Heart left ventricle (tissue), 16 donors: Measurements from ENCODE around the gene CHKA. TPM values are rescaled to one million over a fixed set of nuclear protein-coding genes. Genes with fewer than 3 reads are reported as not detected.
A peak's percentile ranks its signal among the peaks of the same experiment; 100 is the strongest.

Experiments
- ATAC-seq, 4 donors: fragments of 200-7000 bp; cut with Tn5 transposase; one replicate each; pipeline ENCODE4 v1.9.1; 2020 to 2022; ENCODE audit warnings: moderate library complexity in 4 of 4, mild to moderate bottlenecking in 3 of 4, moderate number of reproducible peaks in 1 of 4
- DNase-seq, 5 donors: peaks; one replicate each; pipeline ENCODE4 v3.0.0-alpha.2; 2020
- H3K27ac ChIP-seq, 12 donors: fragments of 200-600 bp; sonication (generic) in 4 of 12; one replicate each; pipeline versions ENCODE4 v1.5.0 to v1.8.0; 2016 to 2022; ENCODE audit warnings: mild to moderate bottlenecking in 2 of 12
- H3K27me3 ChIP-seq, 9 donors: fragments of 200-600 bp; sonication (generic) in 2 of 9; one replicate each; pipeline versions ENCODE4 v1.5.1 to v1.8.0; 2016 to 2022; ENCODE audit warnings: mild to moderate bottlenecking in 3 of 9
- H3K36me3 ChIP-seq, 9 donors: fragments of 200-600 bp; sonication (generic) in 2 of 9; one replicate each; pipeline versions ENCODE4 v1.5.0 to v1.8.0; 2018 to 2022; ENCODE audit warnings: mild to moderate bottlenecking in 2 of 9
- H3K4me1 ChIP-seq, 12 donors: fragments of 200-600 bp; sonication (generic) in 4 of 12; one replicate each; pipeline versions ENCODE4 v1.5.0 to v1.8.0; 2016 to 2022; ENCODE audit warnings: mild to moderate bottlenecking in 3 of 12
- H3K4me3 ChIP-seq, 12 donors: fragments of 200-600 bp; sonication (generic) in 4 of 12; one replicate each; pipeline versions ENCODE4 v1.5.0 to v1.8.0; 2017 to 2022; ENCODE audit warnings: mild to moderate bottlenecking in 9 of 12, moderate library complexity in 4 of 12
- H3K9me3 ChIP-seq, 12 donors: fragments of 200-600 bp; sonication (generic) in 4 of 12; one replicate each; pipeline versions ENCODE4 v1.5.0 to v1.8.0; 2016 to 2022; ENCODE audit warnings: mild to moderate bottlenecking in 1 of 12
- POLR2A ChIP-seq, 2 donors: fragments of 450-650 bp; IDR thresholded peaks; one replicate each; pipeline ENCODE4 v1.6.1; 2017; ENCODE audit warnings: antibody characterized with exemption in 2 of 2, mild to moderate bottlenecking in 2 of 2, moderate library complexity in 2 of 2
- WGBS, 4 donors: extraction: QIAGEN DNeasy Blood & Tissue Kit in 2 of 4; methylation state at CpG; one replicate each; pipeline versions ENCODE4 v1.1.5 to v1.1.7; 2013 to 2018; 5-methylcytosine and 5-hydroxymethylcytosine counted together
- intact Hi-C, 10 donors: fragments of 100-400 bp; cut with DNase I; formaldehyde crosslinking; loops; one replicate each; pipeline versions ENCODE4 v1.11.1 to v1.14.2; 2022
- polyA plus RNA-seq, 2 donors: library from polyadenylated mRNA; stranded (reverse); fragments of 200-250 nt; gene quantifications; one replicate each; pipeline ENCODE4 v1.2.3, GENCODE V29; 2013
- total RNA-seq, 9 donors: library from RNA; depleted of rRNA in 2 of 9; stranded (reverse); fragments of >200 nt in 2 of 9; fragmentation: NEBNext Ultra II Directional in 3 of 9; extraction: Animal tissue kit (Norgen Biotek cat#: 25700) in 3 of 9; gene quantifications; one replicate each; pipeline versions ENCODE4 v1.1.0 to v1.2.4, GENCODE V29; 2016 to 2023
- TF ChIP-seq, protein P1 (sequence below), 12 donors: fragments of 200-600 bp; sonication (generic) in 4 of 12; IDR thresholded peaks; one replicate each; pipeline versions ENCODE4 v1.5.0 to v1.8.0; 2018 to 2022; ENCODE audit warnings: antibody characterized with exemption in 12 of 12, mild to moderate bottlenecking in 5 of 12
- donor health status: ischemic (EF 13 %, LVEDD 7.1; RV severe dilation, severe dysfunction).
- donor health status: healthy with polysubstance abuse.
- donor health status: DM: no; HTN: yes; CAD: no.
- donor health status: DM: no; HTN: no; CAD: no.
- donor health status: ischemic (EF 25% LVEDD 6.9; RV normal size, moderate dysfunction).
- donor health status: ischemic (EF 25% LVEDD 5.7; RV mildly dilated, moderate dysfunction).
- donor health status: healthy.
- donor health status: DM: yes; HTN: yes; CAD: no.
- donor health status: ischemic (EF 35%, LVEDD 5.7; RV mildly dilated, moderate dysfunction).
- donor health status: nonischemic (EF 11% LVEDD 7.7; RV severe dilation, severe dysfunction).
- donor health status: DM: yes; HTN: yes; CAD: no.
- donor health status: PGD.
- donor health status: ischemic (EF 29% LVEDD 5.4; RV normal size, mild dysfunction).
- donor health status: nonischemic (EF 23%, LVEDD 6.1; RV moderate dilation, normal function).

Gene CHKA
- total and polyA plus RNA-seq, 11 donors: 6.1 to 22.9 (median 9.1) TPM

DNA sequence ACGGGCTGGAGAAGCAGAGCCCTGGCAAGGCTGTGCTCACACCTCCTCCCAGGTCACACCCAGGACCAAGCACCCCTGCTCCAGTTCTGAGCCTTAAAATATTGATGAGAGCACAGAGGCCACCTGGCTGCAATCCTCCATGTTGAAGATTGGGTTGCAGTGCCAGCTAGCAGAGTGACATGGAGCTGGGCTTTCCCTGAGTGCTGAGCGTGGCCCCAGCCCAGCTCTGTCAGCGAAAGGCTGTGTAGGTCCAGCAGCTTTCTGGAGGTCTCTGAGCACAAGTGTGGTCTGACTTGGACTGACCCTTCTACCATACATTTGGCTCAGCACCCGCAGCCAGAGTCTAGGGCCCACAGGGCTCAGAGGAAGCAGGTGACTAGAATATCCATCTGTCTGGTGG lies 4.0 kb upstream of the CHKA start:
- DNase-seq (no peak), ATAC-seq (no peak)
- peaks cover 0 to 33% (median 19%) of the 10 kb centered on the region in 12 donors for H3K4me1 ChIP-seq
- no peak for TF ChIP-seq POLR2A (IDR thresholded peaks at IDR 0.05)
- TF ChIP-seq, protein P1, sequence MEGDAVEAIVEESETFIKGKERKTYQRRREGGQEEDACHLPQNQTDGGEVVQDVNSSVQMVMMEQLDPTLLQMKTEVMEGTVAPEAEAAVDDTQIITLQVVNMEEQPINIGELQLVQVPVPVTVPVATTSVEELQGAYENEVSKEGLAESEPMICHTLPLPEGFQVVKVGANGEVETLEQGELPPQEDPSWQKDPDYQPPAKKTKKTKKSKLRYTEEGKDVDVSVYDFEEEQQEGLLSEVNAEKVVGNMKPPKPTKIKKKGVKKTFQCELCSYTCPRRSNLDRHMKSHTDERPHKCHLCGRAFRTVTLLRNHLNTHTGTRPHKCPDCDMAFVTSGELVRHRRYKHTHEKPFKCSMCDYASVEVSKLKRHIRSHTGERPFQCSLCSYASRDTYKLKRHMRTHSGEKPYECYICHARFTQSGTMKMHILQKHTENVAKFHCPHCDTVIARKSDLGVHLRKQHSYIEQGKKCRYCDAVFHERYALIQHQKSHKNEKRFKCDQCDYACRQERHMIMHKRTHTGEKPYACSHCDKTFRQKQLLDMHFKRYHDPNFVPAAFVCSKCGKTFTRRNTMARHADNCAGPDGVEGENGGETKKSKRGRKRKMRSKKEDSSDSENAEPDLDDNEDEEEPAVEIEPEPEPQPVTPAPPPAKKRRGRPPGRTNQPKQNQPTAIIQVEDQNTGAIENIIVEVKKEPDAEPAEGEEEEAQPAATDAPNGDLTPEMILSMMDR (IDR thresholded peaks at IDR 0.05): no peak
- H3K36me3 ChIP-seq: no peaks in the 10 kb centered on the region
- peak overlapping the region in 1 of 12 donors; percentile 44 for H3K27ac ChIP-seq
- H3K9me3 ChIP-seq: no peaks in the 10 kb centered on the region
- intact Hi-C loops: loop anchor here in 2 of 10 donors (10.0 kb wide), 1 partner anchor 90 kb away; the partner anchor contains the start of genes NDUFS8 (in 2 of the 2) and TCIRG1 (in 2 of the 2)
- no peak overlapping the region for H3K4me3 ChIP-seq
- WGBS, 4 donors: 56 to 100% (median 72%) methylated on average over 2 to 4 of the region's 4 CpGs
- no peaks in the 10 kb centered on the region for H3K27me3 ChIP-seq

DNA sequence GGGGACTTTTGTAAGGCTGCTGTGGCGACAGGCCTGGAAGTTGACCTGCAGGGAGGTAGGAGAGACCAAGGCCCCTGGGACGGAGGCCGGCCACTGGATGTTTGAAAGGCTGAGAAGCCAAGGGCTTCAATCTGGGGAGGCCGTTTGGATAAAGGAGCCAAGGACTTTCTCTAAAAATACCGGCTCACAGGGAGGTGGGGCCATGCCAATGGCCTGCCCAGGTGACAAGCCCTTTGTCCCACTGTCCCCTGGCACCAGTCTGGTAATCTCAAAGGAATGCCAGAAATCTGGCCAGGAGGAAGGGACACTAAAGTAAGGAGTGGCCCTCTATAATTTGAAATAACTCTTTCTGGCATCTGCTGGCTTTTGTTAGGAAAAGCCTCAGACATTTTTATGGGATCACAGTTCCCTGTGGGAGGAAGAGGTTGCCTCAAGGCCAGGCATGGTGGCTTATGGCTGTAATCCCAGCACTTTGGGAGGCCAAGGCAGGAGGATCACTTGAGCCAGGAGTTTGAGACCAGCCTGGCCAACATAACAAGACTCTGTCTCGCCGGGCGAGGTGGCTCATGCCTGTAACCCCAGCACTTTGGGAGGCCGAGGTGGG lies 1.9 kb upstream of the CHKA start:
- TF ChIP-seq, protein P1 (IDR thresholded peaks at IDR 0.05): no peak
- TF ChIP-seq POLR2A (IDR thresholded peaks at IDR 0.05): no peak
- Histone ChIP-seq H3K4me1 (peaks cover 2 to 40% (median 27%) of the 10 kb centered on the region in 12 donors), H3K4me3 (no peak overlapping the region), H3K36me3 (no peaks in the 10 kb centered on the region), H3K9me3 (no peaks in the 10 kb centered on the region), H3K27me3 (no peaks in the 10 kb centered on the region), H3K27ac (peak overlapping the region in 11 of 12 donors; percentile 36 to 100 (median 97))
- intact Hi-C loops: loop anchor here in 4 of 10 donors (5.0 to 10.0 kb wide), 4 partner anchors 84 to 89 kb away; partner anchors contain the start of genes TCIRG1 (in 3 of the 4), NDUFS8 (in 2 of the 4) and KMT5B (in 1 of the 4)
- DNase-seq (peak in 2 of 5 donors; percentile 57 to 58), ATAC-seq (peak in 3 of 4 donors; percentile 7 to 36 (median 18))
- 65 to 81% (median 66%) methylated on average over 9 of the region's 9 CpGs for WGBS, 4 donors

DNA sequence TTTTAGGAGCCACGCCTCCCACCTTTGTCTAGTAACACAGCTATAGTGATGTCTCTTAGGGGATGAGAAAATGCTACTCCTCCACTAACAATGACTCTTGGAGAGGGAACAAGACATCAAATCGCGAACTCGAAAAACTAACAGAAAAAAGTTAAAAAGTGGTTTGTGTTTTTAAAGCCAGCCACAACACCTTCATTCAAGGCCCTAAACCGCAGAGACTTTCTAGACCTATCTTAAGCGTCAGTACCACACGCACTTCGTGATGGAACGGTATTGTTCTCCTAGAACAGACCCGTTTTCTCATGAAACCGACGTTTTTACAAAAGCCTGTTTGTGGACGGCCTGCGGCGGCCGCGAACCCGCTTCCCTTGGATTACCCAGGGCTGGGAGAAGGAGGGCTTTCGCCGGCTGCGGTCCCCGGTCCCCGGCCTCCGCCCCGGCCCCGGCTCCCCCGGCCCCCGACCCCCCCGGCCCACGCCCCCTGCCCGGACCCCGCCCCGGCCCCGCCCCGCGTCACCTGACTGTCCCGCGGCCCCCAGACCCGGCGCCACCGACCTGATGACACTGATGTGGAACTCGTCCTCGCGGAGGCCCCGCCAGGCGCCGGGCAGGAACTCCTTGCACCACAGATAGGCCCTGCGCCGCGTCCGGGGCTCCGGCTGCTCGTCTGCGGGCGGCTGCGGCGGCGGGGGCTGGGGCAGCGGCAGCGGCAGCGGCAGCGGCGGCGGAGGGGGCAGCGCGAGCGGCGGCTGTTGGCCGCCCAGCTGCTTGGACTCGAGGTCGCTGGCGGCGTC lies 718 bp downstream of the CHKA start:
- H3K9me3 ChIP-seq: no peaks in the 10 kb centered on the region
- H3K4me3 ChIP-seq: peak overlapping the region; percentile 17 to 87 (median 76)
- TF ChIP-seq POLR2A (IDR thresholded peaks at IDR 0.05): no peak
- TF ChIP-seq, protein P1 (IDR thresholded peaks at IDR 0.05): no peak
- intact Hi-C loops: loop anchor here in 5 of 10 donors (2.0 to 10.0 kb wide), 5 partner anchors 82 to 92 kb away; partner anchors contain the start of genes TCIRG1 (in 4 of the 5), NDUFS8 (in 2 of the 5) and KMT5B (in 1 of the 5)
- H3K27ac ChIP-seq: peak overlapping the region; percentile 55 to 100 (median 98)
- peak; percentile 52 to 80 (median 68) for DNase-seq
- WGBS, 4 donors: 1 to 4% (median 3%) methylated on average over 31 to 73 of the region's 73 CpGs
- no peaks in the 10 kb centered on the region for H3K36me3 ChIP-seq
- ATAC-seq: no peak
- H3K27me3 ChIP-seq: no peaks in the 10 kb centered on the region
- peaks cover 0 to 57% (median 39%) of the 10 kb centered on the region in 12 donors for H3K4me1 ChIP-seq
